GM18951 (cell line): ENCODE results near the gene KARS1.
A peak's percentile ranks its signal among the peaks of the same experiment; 100 is the strongest.

Experiments
- POLR2A ChIP-seq: IDR thresholded peaks from 4 replicates; pipeline ENCODE4 v1.6.1; 2011; ENCODE audit warnings: mild to moderate bottlenecking; ENCODE audit not compliant: insufficient read length, insufficient read depth; ENCODE audit errors: extremely low read depth
- in situ Hi-C: fragments of 300-500 bp; cut with MboI; formaldehyde crosslinking; loops from one replicate; pipeline ENCODE4 v1.12.0; 2022; ENCODE audit warnings: low sequenced_read_pairs, mixed read lengths, inconsistent platforms; ENCODE audit not compliant: unreplicated experiment

KARS1 gene

GRCh38 chr16:75644240-75645012 is 3.0 kb downstream of the KARS1 start:
- TF ChIP-seq POLR2A, result no peak

DNA sequence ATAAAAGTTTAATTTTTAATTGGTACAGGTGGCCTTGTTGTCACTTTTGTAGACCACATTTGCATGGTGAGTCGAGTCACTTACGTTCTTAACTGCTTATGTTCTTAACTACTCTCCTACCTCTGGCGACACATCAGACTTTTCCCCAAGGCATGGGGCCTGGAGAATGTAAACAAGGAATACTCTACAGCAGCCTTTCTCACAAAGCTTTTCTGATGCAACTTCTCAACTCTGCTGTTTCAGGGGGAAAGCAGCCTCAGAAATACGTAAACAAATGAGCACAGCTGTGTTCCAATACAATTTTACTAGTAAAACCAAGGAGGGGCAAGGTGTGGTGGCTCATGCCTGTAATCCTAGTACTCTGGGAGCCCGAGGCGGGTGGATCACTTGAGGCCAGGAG is 6.9 kb downstream of the KARS1 start:
- in situ Hi-C loops, result loop anchor here (10.0 kb wide), 1 partner anchor 124 kb away; no protein-coding TSS in a partner anchor
- no peak for TF ChIP-seq POLR2A

More at GRCh38 chr16:75644240-75645012, 3.0 kb downstream of the KARS1 start:
- in situ Hi-C loops, result loop anchor here (10.0 kb wide), 1 partner anchor 120 kb away; no protein-coding TSS in a partner anchor

DNA sequence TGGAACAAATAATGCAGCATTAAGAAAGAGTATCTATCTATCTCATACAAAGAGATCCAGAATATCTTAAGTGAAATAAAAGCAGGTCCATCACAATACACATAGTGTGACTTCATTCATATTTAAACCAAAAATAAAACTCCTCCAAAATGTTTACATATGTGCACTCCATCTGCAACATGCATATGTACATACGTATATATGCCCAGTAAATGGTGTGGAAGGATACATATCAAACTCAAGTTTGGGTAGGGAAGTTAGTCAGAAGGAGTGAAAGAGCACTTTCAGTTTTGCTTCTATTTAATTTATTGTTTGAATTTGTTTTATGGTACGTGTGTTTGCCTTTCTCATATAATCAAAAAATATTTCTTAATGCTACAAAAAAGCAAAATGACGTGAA is 12.4 kb downstream of the KARS1 start:
- in situ Hi-C loops, result no loop called here
- TF ChIP-seq POLR2A, result no peak

- in situ Hi-C loops, result no loop called here
- TF ChIP-seq POLR2A, result no peak
These were observed 14.6 kb downstream of the KARS1 start for GRCh38 chr16:75632857-75633256.

- in situ Hi-C loops, result no loop called here
These were observed 17.4 kb downstream of the KARS1 start for GRCh38 chr16:75630052-75630451.

GRCh38 chr16:75629132-75629531 is 18.3 kb downstream of the KARS1 start:
- in situ Hi-C loops, result no loop called here
- no peak for TF ChIP-seq POLR2A

More at GRCh38 chr16:75630052-75630451, 17.4 kb downstream of the KARS1 start:
- TF ChIP-seq POLR2A, result no peak

- in situ Hi-C loops, result no loop called here
- TF ChIP-seq POLR2A, result no peak
These were observed 19.1 kb downstream of the KARS1 start for GRCh38 chr16:75628351-75628750.

GRCh38 chr16:75627851-75628250 is 19.6 kb downstream of the KARS1 start:
- in situ Hi-C loops, result no loop called here
- no peak for TF ChIP-seq POLR2A

- TF ChIP-seq POLR2A, result no peak
These were observed 20.7 kb downstream of the KARS1 start for GRCh38 chr16:75626806-75627205.

DNA sequence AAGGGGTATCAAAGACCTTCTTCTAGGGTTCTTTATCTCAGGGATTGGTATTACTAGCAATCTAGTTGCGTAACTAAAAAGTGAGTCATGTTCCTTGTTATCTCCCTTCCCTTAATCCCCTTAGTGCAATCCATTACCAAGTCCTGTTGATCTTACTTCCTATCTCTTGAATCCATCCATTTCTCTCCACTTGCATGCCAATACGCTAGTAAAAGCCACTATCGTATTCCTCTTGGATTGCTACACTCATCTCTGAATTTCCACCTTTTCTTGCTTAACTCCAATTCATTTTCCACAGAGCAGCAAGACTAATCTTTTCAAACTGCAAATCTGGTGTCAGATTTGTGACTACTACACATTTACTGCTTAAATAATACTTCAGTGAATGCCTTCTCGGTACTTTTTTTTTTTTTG is 22.5 kb downstream of the KARS1 start:
- in situ Hi-C loops, result no loop called here
- TF ChIP-seq POLR2A, result no peak

More at GRCh38 chr16:75626806-75627205, 20.7 kb downstream of the KARS1 start:
- in situ Hi-C loops, result no loop called here

GRCh38 chr16:75622761-75623605 is 24.5 kb downstream of the KARS1 start, which contains the start of gene ADAT1:
ADAT1 (minus strand) TSS chr16:75623281; CDS start chr16:75620799, 2,482 bp downstream.
- in situ Hi-C loops, result no loop called here
- peak; percentile 89 for TF ChIP-seq POLR2A

- TF ChIP-seq POLR2A, result no peak
- in situ Hi-C loops, result no loop called here
These were observed 26.3 kb downstream of the KARS1 start for GRCh38 chr16:75621170-75621477.

DNA sequence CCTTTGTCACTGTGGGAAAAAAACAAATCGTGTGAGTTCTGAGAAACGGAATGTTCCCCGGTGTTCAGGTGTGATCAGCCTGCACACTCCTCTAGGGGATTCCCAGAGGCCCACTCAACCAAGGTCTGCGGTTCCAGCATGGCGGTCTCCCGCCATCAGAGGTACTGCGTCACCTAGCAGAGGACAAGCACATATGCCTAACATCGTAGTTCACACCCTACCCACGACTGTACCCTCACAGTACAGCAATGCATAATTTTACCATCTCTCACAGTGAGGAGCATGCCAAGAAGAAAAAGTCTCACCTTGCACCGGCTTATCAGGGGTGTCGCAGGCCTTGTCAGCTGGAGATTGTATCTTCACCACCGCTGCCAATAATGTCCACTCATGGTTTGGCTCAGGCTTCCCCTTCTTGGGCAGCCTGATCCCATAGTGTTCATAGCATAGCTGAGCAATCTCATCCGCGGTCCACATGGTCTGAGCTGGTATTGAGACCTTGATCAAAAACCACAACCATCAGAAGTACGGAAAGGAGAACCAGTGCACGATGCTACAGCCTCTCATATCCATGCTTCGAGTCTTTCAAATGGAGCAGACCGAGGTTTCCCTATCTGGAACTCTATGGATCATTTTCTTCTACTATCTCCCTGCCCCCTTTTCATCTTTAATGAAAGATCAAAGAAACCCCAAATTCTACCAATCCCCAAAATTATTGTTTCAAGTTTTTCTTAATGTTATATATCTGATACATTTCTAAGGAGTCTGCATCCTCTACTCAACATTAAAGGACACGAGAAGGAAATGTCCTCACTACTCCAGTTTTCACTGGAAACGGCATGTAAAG is 26.9 kb downstream of the KARS1 start:
- in situ Hi-C loops, result no loop called here
- no peak for TF ChIP-seq POLR2A
